Breast epithelium (tissue), 3 donors: ENCODE measurements around the gene AMPD2.

Source experiments
- CTCF ChIP-seq, 3 donors: fragments of 450-650 bp; IDR thresholded peaks; one replicate each; pipeline ENCODE4 v1.5.1; 2016 to 2017; ENCODE audit warnings: antibody characterized with exemption in 3 of 3, mild to moderate bottlenecking in 3 of 3, moderate library complexity in 3 of 3
- POLR2AphosphoS5 ChIP-seq, 3 donors: sonication (generic); formaldehyde crosslinking; IDR thresholded peaks; one replicate each; pipeline ENCODE4 v1.6.1; 2017; ENCODE audit warnings: antibody characterized with exemption in 3 of 3

DNA sequence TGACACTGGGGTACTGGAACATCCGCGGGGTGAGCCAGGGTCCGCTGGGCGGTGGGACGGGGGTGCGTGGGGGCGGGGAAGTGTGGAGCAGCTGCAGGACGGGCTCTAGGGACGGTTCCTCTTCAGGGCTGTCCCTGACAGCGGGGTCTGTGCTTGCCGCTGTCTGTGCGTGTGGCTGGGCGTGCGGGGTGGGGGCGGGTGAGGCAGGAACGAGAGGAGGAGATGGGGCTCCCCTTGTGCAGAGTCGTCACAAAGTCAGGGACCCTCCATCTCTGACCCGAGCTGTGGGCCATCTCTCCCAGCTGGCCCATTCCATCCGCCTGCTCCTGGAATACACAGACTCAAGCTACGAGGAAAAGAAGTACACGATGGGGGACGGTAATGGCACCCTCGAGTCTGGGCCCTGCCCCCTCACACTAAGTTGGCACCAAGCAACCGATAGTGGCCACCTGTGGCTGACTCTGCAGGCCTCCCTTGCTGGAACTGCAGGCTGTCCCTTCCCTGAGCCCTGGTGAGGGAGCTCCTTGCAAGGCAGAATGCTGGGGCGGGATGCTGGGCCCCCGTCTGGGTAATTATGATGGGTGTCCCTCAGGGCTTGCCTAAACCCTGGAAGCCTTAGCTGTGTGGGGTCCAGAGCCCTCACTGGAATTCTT lies 48.6 kb downstream of the AMPD2 start:
- no peak for TF ChIP-seq CTCF (IDR thresholded peaks at IDR 0.05)
- no peak for TF ChIP-seq POLR2AphosphoS5 (IDR thresholded peaks at IDR 0.05)
